Measurements from ENCODE around the gene LIMS1.
"Not testable (repeated sequence)": the region's sequence is repeated elsewhere in the genome, so short reads cannot be mapped to it uniquely, and the experiment has no call there.

GRCh38 chr2:108667140-108667539 lies 132.9 kb downstream of the LIMS1 start:
- not testable (repeated sequence) for TF ChIP-seq EZH2 (IDR thresholded peaks at IDR 0.05; ENCODE audit: borderline replicate concordance, low read length); CTCF (conservative IDR thresholded peaks at IDR 0.05 in 1 of 2, IDR thresholded peaks at IDR 0.05 in 1 of 2; ENCODE audit: extremely low read depth in 1 of 2, insufficient read depth in 1 of 2, low read depth in 1 of 2, low read length in 2 of 2)

Measured in mammary epithelial cell (primary cell).